Osteoblast (primary cell): ENCODE measurements around the gene EFR3B. TPM values are rescaled to one million over a fixed set of nuclear protein-coding genes. Genes with fewer than 3 reads are reported as not detected.
"Not testable (repeated sequence)": the region's sequence is repeated elsewhere in the genome, so short reads cannot be mapped to it uniquely, and the experiment has no call there.

Experiments
- DNase-seq: peaks from one replicate; pipeline ENCODE4 v3.0.0; 2011; ENCODE audit warnings: low spot score, mixed read lengths; ENCODE audit not compliant: insufficient read length; ENCODE audit errors: missing footprints
- H2AFZ ChIP-seq: 2 replicates; pipeline ENCODE4 v1.6.0; 2011; ENCODE audit warnings: mild to moderate bottlenecking, low read length
- H3K27ac ChIP-seq: 2 replicates; pipeline ENCODE4 v1.5.1; 2011; ENCODE audit warnings: mild to moderate bottlenecking, low read depth, low read length, moderate library complexity
- H3K27me3 ChIP-seq: 2 replicates; pipeline ENCODE4 v1.6.0; 2012; ENCODE audit warnings: mild to moderate bottlenecking, control low read depth, inconsistent platforms, low read length, moderate library complexity; ENCODE audit not compliant: insufficient read depth
- H3K36me3 ChIP-seq: 2 replicates; pipeline ENCODE4 v1.5.1; 2011; ENCODE audit warnings: mild to moderate bottlenecking, low read length, control low read depth, moderate library complexity; ENCODE audit not compliant: insufficient read depth
- H3K4me1 ChIP-seq: 2 replicates; pipeline ENCODE4 v1.5.1; 2011; ENCODE audit warnings: mild to moderate bottlenecking, low read length, control low read depth, moderate library complexity; ENCODE audit not compliant: insufficient read depth
- H3K4me2 ChIP-seq: 2 replicates; pipeline ENCODE4 v1.6.0; 2011; ENCODE audit warnings: mild to moderate bottlenecking, low read length; ENCODE audit not compliant: insufficient read depth
- H3K4me3 ChIP-seq: fragments of 200-600 bp; sonication (generic); 3 replicates; pipeline ENCODE4 v1.5.1; 2012; ENCODE audit warnings: mild to moderate bottlenecking, low read length, inconsistent platforms; ENCODE audit not compliant: insufficient read depth
- H3K79me2 ChIP-seq: 2 replicates; pipeline ENCODE4 v1.6.0; 2012; ENCODE audit warnings: mild to moderate bottlenecking, low read length, control low read depth, inconsistent platforms; ENCODE audit not compliant: insufficient read depth
- H3K9me3 ChIP-seq: 2 replicates; pipeline ENCODE4 v1.5.1; 2011; ENCODE audit warnings: low read depth, low read length, control low read depth
- H4K20me1 ChIP-seq: 2 replicates; pipeline ENCODE4 v1.6.0; 2012; ENCODE audit warnings: mild to moderate bottlenecking, low read length, control low read depth; ENCODE audit not compliant: insufficient read depth
- total RNA-seq: library from RNA; depleted of rRNA; stranded (reverse); fragments of >200 nt; gene quantifications from 2 replicates; pipeline ENCODE4 v1.2.3, GENCODE V29; 2012
- TF ChIP-seq, protein P1 (sequence below): IDR thresholded peaks from 2 replicates; pipeline ENCODE4 v1.5.1; 2011; ENCODE audit warnings: mild to moderate bottlenecking, low read depth, low read length, moderate library complexity; ENCODE audit errors: extremely low read depth

The EFR3B gene
- total RNA-seq, 1 donor = 0.72 TPM

DNA sequence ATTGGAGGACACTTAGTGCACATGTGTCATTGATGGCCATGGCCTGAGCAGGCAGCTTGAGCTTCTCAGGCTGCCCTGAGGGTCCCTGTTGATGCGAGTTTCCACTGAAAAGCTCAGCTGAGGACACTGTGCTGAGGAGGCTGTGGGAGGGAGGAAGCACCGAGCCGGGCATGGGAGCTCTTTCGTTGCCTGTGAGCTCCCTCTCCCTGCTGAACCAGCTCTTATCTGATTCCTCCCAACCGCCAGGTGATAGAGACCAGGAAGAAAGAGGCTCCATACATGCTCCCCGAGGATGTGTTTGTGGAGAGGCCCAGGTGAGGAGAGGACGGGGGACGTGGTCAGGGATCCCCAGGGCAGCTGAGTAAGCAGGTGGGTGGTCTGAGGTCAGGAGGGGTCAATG lies 99.2 kb downstream of the EFR3B start:
- Histone ChIP-seq H3K4me2 (no peak overlapping the region), H3K9me3 (no peaks in the 10 kb centered on the region), H2AFZ (no peak overlapping the region), H3K4me3 (no peak overlapping the region), H4K20me1 (no peaks in the 10 kb centered on the region), H3K27ac (no peak overlapping the region), H3K79me2 (no peaks in the 10 kb centered on the region), H3K27me3 (no peaks in the 10 kb centered on the region), H3K4me1 (no peaks in the 10 kb centered on the region), H3K36me3 (no peaks in the 10 kb centered on the region)
- DNase-seq = no peak
- TF ChIP-seq, protein P1, sequence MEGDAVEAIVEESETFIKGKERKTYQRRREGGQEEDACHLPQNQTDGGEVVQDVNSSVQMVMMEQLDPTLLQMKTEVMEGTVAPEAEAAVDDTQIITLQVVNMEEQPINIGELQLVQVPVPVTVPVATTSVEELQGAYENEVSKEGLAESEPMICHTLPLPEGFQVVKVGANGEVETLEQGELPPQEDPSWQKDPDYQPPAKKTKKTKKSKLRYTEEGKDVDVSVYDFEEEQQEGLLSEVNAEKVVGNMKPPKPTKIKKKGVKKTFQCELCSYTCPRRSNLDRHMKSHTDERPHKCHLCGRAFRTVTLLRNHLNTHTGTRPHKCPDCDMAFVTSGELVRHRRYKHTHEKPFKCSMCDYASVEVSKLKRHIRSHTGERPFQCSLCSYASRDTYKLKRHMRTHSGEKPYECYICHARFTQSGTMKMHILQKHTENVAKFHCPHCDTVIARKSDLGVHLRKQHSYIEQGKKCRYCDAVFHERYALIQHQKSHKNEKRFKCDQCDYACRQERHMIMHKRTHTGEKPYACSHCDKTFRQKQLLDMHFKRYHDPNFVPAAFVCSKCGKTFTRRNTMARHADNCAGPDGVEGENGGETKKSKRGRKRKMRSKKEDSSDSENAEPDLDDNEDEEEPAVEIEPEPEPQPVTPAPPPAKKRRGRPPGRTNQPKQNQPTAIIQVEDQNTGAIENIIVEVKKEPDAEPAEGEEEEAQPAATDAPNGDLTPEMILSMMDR = no peak

DNA sequence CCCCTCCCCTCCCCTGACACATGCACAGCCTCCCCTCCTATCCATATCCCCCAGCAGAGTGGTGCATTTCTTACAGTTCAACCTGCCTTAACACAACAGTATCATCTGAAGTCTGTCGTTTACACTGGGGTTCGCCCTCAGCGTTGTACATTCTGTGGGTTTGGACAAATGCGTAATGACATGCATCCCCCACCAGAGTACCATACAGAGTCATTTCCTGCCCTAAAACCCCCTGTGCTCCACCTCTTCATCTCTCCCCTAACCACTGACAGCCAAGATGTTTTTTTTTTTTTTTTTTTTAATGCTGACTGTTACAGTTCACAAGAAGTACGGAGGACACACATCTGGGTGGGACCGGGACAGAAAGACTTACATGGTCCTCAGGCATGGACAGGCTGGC lies 103.9 kb downstream of the EFR3B start:
- H3K27ac ChIP-seq = no peak overlapping the region
- H3K27me3 ChIP-seq = no peaks in the 10 kb centered on the region
- TF ChIP-seq, protein P1 = no peak
- no peak overlapping the region for H3K4me2 ChIP-seq
- no peaks in the 10 kb centered on the region for H3K79me2 ChIP-seq
- H3K4me1 ChIP-seq = no peaks in the 10 kb centered on the region
- H3K9me3 ChIP-seq = no peaks in the 10 kb centered on the region
- H2AFZ ChIP-seq = no peak overlapping the region
- no peak for DNase-seq
- no peaks in the 10 kb centered on the region for H3K36me3 ChIP-seq
- H3K4me3 ChIP-seq = no peak overlapping the region
- no peaks in the 10 kb centered on the region for H4K20me1 ChIP-seq

DNA sequence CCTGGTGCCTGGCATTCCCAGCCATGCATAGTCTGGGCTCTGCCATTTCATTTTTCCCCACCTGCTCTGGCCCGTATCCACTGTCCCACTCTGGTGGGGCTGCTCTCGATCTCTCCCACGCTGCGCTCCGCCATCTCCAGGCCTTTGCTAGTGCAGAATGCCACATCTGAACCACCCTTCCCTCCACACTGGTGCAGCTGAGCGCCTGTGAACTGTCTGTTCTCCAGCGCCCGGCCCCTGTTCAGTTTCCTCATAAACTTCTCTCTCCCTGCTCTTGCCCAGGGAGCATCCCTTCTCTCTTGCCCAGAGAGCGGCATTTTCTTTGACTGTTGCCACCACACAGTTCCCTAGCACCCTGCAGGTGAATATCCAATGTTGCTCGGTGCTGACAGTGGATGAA lies 105.0 kb downstream of the EFR3B start:
- H3K9me3 ChIP-seq = no peaks in the 10 kb centered on the region
- no peak overlapping the region for H2AFZ ChIP-seq
- TF ChIP-seq, protein P1 = no peak
- no peaks in the 10 kb centered on the region for H3K27me3 ChIP-seq
- H3K27ac ChIP-seq = no peak overlapping the region
- no peaks in the 10 kb centered on the region for H3K4me1 ChIP-seq
- H4K20me1 ChIP-seq = no peaks in the 10 kb centered on the region
- H3K4me3 ChIP-seq = no peak overlapping the region
- no peaks in the 10 kb centered on the region for H3K79me2 ChIP-seq
- no peak for DNase-seq
- H3K36me3 ChIP-seq = no peaks in the 10 kb centered on the region
- no peak overlapping the region for H3K4me2 ChIP-seq

GRCh38 chr2:25149646-25150045 lies 107.8 kb downstream of the EFR3B start:
- no peaks in the 10 kb centered on the region for H3K79me2 ChIP-seq
- no peak for DNase-seq
- no peaks in the 10 kb centered on the region for H3K9me3 ChIP-seq
- H3K4me3 ChIP-seq = no peak overlapping the region
- H3K36me3 ChIP-seq = no peaks in the 10 kb centered on the region
- no peak overlapping the region for H3K27ac ChIP-seq
- H3K4me2 ChIP-seq = no peak overlapping the region
- H2AFZ ChIP-seq = no peak overlapping the region
- TF ChIP-seq, protein P1 = no peak
- H3K27me3 ChIP-seq = no peaks in the 10 kb centered on the region
- no peaks in the 10 kb centered on the region for H3K4me1 ChIP-seq
- H4K20me1 ChIP-seq = no peaks in the 10 kb centered on the region

DNA sequence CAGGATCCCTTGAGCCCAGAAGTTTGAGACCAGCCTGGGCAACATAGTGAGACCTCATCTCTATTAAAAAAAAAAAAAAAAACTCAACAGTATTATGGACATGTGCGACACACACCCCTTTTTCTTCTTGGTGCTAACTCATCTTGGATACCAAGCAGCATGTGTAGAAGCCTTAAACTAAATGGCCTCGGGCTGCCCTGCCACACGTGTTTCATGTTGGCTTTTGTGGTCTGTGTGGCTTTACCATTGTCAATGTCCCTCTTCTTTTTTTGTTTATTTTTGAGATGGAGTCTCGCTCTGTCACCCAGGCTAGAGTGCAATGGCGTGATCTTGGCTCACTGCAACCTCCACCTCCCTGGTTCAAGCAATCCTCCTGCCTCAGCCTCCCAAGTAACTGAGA lies 109.1 kb downstream of the EFR3B start:
- H4K20me1 ChIP-seq, H3K4me1 ChIP-seq, DNase-seq, H3K9me3 ChIP-seq, H2AFZ ChIP-seq, H3K79me2 ChIP-seq, H3K36me3 ChIP-seq, H3K27ac ChIP-seq, H3K4me3 ChIP-seq, H3K4me2 ChIP-seq, H3K27me3 ChIP-seq: not testable (repeated sequence)
